HepG2 (cell line): ENCODE measurements around the gene TSPAN7. TPM values are rescaled to one million over a fixed set of nuclear protein-coding genes. Genes with fewer than 3 reads are reported as not detected.

Experiments
- ATAC-seq: fragments of 200-7000 bp; cut with Tn5 transposase; 3 replicates; pipeline ENCODE4 v1.9.1; 2020; ENCODE audit warnings: mild to moderate bottlenecking, moderate library complexity
- BruUV-seq: library from RNA; stranded (reverse); fragments of 400-500 nt; replicated peaks from 2 replicates; lab custom pipeline; 2021; lab: Mats Ljungman, UMichigan
- CTCF ChIA-PET: fragments of 300-600 bp; formaldehyde crosslinking; extraction: SDS; loops from one replicate; lab custom pipeline; 2021; ENCODE audit warnings: low total read pairs, inconsistent platforms, low intra/inter-chr PET ratio; lab: Yijun Ruan, JAX
- POLR2A ChIA-PET: fragments of 350-600 bp; sonication (Branson Sonifier 250); formaldehyde crosslinking; loops from one replicate; lab custom pipeline; 2020; ENCODE audit warnings: antibody characterized with exemption, inconsistent platforms; lab: Yijun Ruan, JAX
- DNase-seq: peaks from one replicate; pipeline ENCODE4 v3.0.0-alpha.2; 2015; ENCODE audit warnings: low spot score
- FAIRE-seq: peaks from 3 replicates; lab custom pipeline; 2011; peaks lifted over from hg19 to GRCh38; lab: Jason Lieb, UNC
- H2AFZ ChIP-seq: one replicate; pipeline ENCODE4 v1.6.1; 2011; ENCODE audit warnings: low read length, inconsistent platforms
- H3K27ac ChIP-seq: fragments of 300-600 bp; 3 replicates; pipeline ENCODE4 v1.8.0; 2011; ENCODE audit warnings: mixed run types, mild to moderate bottlenecking, mixed read lengths, low read length, inconsistent platforms; ENCODE audit not compliant: insufficient read depth; ENCODE audit errors: extremely low read length
- H3K27me3 ChIP-seq, 2 experiments: fragments of 200-600 bp in 1 of 2; 2 replicates in 1 of 2; 3 replicates in 1 of 2; pipeline versions ENCODE4 v1.6.0 to v1.8.0; 2011; ENCODE audit warnings: low read length in 2 of 2, mild to moderate bottlenecking in 2 of 2, moderate library complexity in 2 of 2, inconsistent platforms in 1 of 2; ENCODE audit not compliant: insufficient read depth in 2 of 2, control insufficient read depth in 1 of 2
- H3K36me3 ChIP-seq, 2 experiments: fragments of 200-600 bp in 1 of 2; replicated peaks in 1 of 2; 2 replicates in 1 of 2; 3 replicates in 1 of 2; pipeline versions ENCODE4 v1.5.1 to v1.8.0; 2011; ENCODE audit warnings: low read length in 2 of 2, inconsistent platforms in 1 of 2; ENCODE audit not compliant: insufficient read depth in 2 of 2, control insufficient read depth in 1 of 2
- H3K4me1 ChIP-seq: 2 replicates; pipeline ENCODE4 v1.5.1; 2012; ENCODE audit warnings: low read length, inconsistent platforms; ENCODE audit not compliant: insufficient read depth
- H3K4me2 ChIP-seq: 2 replicates; pipeline ENCODE4 v1.6.0; 2011; ENCODE audit warnings: low read depth, low read length, inconsistent platforms
- H3K4me3 ChIP-seq, 3 experiments: fragments of 200-600 bp in 1 of 3; sonication (generic), shearing (Covaris generic) in 1 of 3; replicated peaks in 1 of 3; 2 replicates each; pipeline ENCODE4 v1.5.1; 2011 to 2016; ENCODE audit warnings: low read length in 3 of 3, inconsistent platforms in 2 of 3, low read depth in 2 of 3, mild to moderate bottlenecking in 2 of 3, control low read depth in 1 of 3, mixed read lengths in 1 of 3; ENCODE audit not compliant: insufficient read depth in 1 of 3
- H3K79me2 ChIP-seq: one replicate; pipeline ENCODE4 v1.6.1; 2011; ENCODE audit warnings: low read length, inconsistent platforms; ENCODE audit not compliant: insufficient read depth
- H3K9ac ChIP-seq: 2 replicates; pipeline ENCODE4 v1.6.0; 2011; ENCODE audit warnings: mild to moderate bottlenecking, low read depth, low read length, inconsistent platforms; ENCODE audit not compliant: insufficient read depth
- H3K9me3 ChIP-seq: 2 replicates; pipeline ENCODE4 v1.5.1; 2012; ENCODE audit warnings: mild to moderate bottlenecking, low read length
- H4K20me1 ChIP-seq: 2 replicates; pipeline ENCODE4 v1.6.0; 2011; ENCODE audit warnings: inconsistent platforms, mild to moderate bottlenecking, low read length, moderate library complexity; ENCODE audit not compliant: insufficient read depth
- ARNTL ChIP-seq: sonication (generic); formaldehyde crosslinking; IDR thresholded peaks from 2 replicates; pipeline ENCODE4 v1.4.0; 2020; ENCODE audit warnings: mild to moderate bottlenecking, missing genetic modification reagents
- ATF3 ChIP-seq: sonication (generic); formaldehyde crosslinking; IDR thresholded peaks from 2 replicates; pipeline ENCODE4 v1.4.0; 2020; ENCODE audit warnings: missing genetic modification reagents
- GATAD2A ChIP-seq: IDR thresholded peaks from 2 replicates; pipeline ENCODE4 v1.6.1; 2016
- GMEB1 ChIP-seq: sonication (generic); formaldehyde crosslinking; IDR thresholded peaks from 2 replicates; pipeline ENCODE4 v1.5.1; 2020; ENCODE audit warnings: missing genetic modification reagents, mild to moderate bottlenecking, borderline replicate concordance
- HDAC1 ChIP-seq: sonication (generic); formaldehyde crosslinking; IDR thresholded peaks from 2 replicates; pipeline ENCODE4 v1.5.1; 2020; ENCODE audit warnings: mild to moderate bottlenecking, missing genetic modification reagents
- MED1 ChIP-seq: sonication (generic); formaldehyde crosslinking; IDR thresholded peaks from 2 replicates; pipeline ENCODE4 v1.4.0; 2020; ENCODE audit warnings: missing genetic modification reagents
- NAIF1 ChIP-seq: sonication (generic); formaldehyde crosslinking; IDR thresholded peaks from 2 replicates; pipeline ENCODE4 v1.5.0; 2020; ENCODE audit warnings: mild to moderate bottlenecking, missing genetic modification reagents, borderline replicate concordance
- NR2C2 ChIP-seq: sonication (generic); formaldehyde crosslinking; IDR thresholded peaks from 2 replicates; pipeline ENCODE4 v1.4.0; 2020; ENCODE audit warnings: missing genetic modification reagents, mild to moderate bottlenecking, moderate library complexity, borderline replicate concordance
- PPARG ChIP-seq: conservative IDR thresholded peaks from 2 replicates; pipeline ENCODE4 v1.6.1; 2016; ENCODE audit warnings: missing biosample characterization, missing genetic modification reagents
- RNF2 ChIP-seq: fragments of 450-650 bp; conservative IDR thresholded peaks from 2 replicates; pipeline ENCODE4 v1.6.1; 2016; ENCODE audit warnings: low read depth
- SALL1 ChIP-seq: sonication (generic); formaldehyde crosslinking; IDR thresholded peaks from 2 replicates; pipeline ENCODE4 v1.8.0; 2022; ENCODE audit warnings: mild to moderate bottlenecking, missing genetic modification reagents
- TIGD3 ChIP-seq: sonication (generic); formaldehyde crosslinking; IDR thresholded peaks from 2 replicates; pipeline ENCODE4 v1.5.1; 2020; ENCODE audit warnings: mild to moderate bottlenecking, missing genetic modification reagents, borderline replicate concordance
- ZBTB37 ChIP-seq: sonication (generic); formaldehyde crosslinking; IDR thresholded peaks from 2 replicates; pipeline ENCODE4 v1.4.0; 2020; ENCODE audit warnings: mild to moderate bottlenecking, missing genetic modification reagents
- ZKSCAN8 ChIP-seq: IDR thresholded peaks from 2 replicates; pipeline ENCODE4 v1.6.1; 2016; ENCODE audit warnings: borderline replicate concordance, missing genetic modification reagents, missing compliant biosample characterization
- ZNF264 ChIP-seq: sonication (generic); formaldehyde crosslinking; IDR thresholded peaks from 2 replicates; pipeline ENCODE4 v1.4.0; 2020; ENCODE audit warnings: missing genetic modification reagents
- ZNF615 ChIP-seq: sonication (generic); formaldehyde crosslinking; IDR thresholded peaks from 2 replicates; pipeline ENCODE4 v1.5.0; 2020; ENCODE audit warnings: mild to moderate bottlenecking, missing genetic modification reagents, borderline replicate concordance
- ZNF790 ChIP-seq: sonication (generic); formaldehyde crosslinking; IDR thresholded peaks from 2 replicates; pipeline ENCODE4 v1.8.0; 2022; ENCODE audit warnings: missing genetic modification reagents, mild to moderate bottlenecking, borderline replicate concordance
- in situ Hi-C: cut with HindIII; loops from 2 replicates; pipeline ENCODE4 v1.10.0; 2017; ENCODE audit warnings: low pct_unique_long_range_greater_than_20kb; ENCODE audit not compliant: extremely low pct_ligation_motif_present
- intact Hi-C: fragments of 100-400 bp; cut with micrococcal nuclease; formaldehyde crosslinking; loops from one replicate; pipeline ENCODE4 v1.10.0; 2022; ENCODE audit not compliant: unreplicated experiment
- polyA plus RNA-seq, 8 experiments: library from polyadenylated mRNA; depleted of rRNA in 3 of 8; stranded (reverse) in 7 of 8; unstranded in 1 of 8; fragments of >200 nt; fragmentation: Illumina TruSeq in 4 of 8; extraction: Trizol in 4 of 8; gene quantifications; 2 replicates each; pipeline versions ENCODE4 v1.2.1 to v1.2.3, GENCODE V29; 2011 to 2016; ENCODE audit warnings: low read depth in 4 of 8, missing spikeins in 1 of 8, mixed read lengths in 1 of 8; ENCODE audit not compliant: insufficient read depth in 1 of 8
- total RNA-seq, 5 experiments: library from RNA; depleted of rRNA; stranded (reverse); fragments of >200 nt; fragmentation: Illumina TruSeq; extraction: Trizol; gene quantifications; 2 replicates each; pipeline ENCODE4 v1.2.3, GENCODE V29; 2016; ENCODE audit warnings: low read depth in 1 of 5

The TSPAN7 gene
- total and polyA plus RNA-seq, 2 of the 13 experiments (the other 11 are each of a cell fraction or from before 2014, with no cell fraction given): 21.4 to 47.1 TPM

GRCh38 chrX:38638952-38639529, 77.7 kb downstream of the TSPAN7 start (continued):
- TF ChIP-seq ATF3 (CRISPR knock-in tag) (no peak), HDAC1 (CRISPR knock-in tag) (no peak), ARNTL (CRISPR knock-in tag) (0 out of 2 replicates have a peak, but pooled peaks have one; percentile 42), MED1 (CRISPR knock-in tag) (peak; percentile 65; the same call in 1 of the 2 replicates), GATAD2A (peak; percentile 76), SALL1 (peak; percentile 26; the same call in 1 of the 2 replicates), NAIF1 (CRISPR knock-in tag) (no peak), PPARG (CRISPR knock-in tag) (0 out of 2 replicates have a peak, but pooled peaks have one; percentile 12), NR2C2 (CRISPR knock-in tag) (no peak), ZNF615 (no peak), GMEB1 (CRISPR knock-in tag) (no peak)

- Histone ChIP-seq H3K9ac (no peak overlapping the region), H3K4me1 (peaks cover 84% of the 10 kb centered on the region), H3K27ac (peak overlapping the region; percentile 44), H3K36me3 (no peaks in the 10 kb centered on the region), H3K4me2 (no peak overlapping the region), H4K20me1 (no peaks in the 10 kb centered on the region), H3K79me2 (no peaks in the 10 kb centered on the region), H3K9me3 (no peaks in the 10 kb centered on the region), H3K27me3 (no peaks in the 10 kb centered on the region), H3K4me3 (no peak overlapping the region), H2AFZ (no peak overlapping the region)
- ChIA-PET POLR2A (no interaction called here), CTCF (no interaction called here)
- ATAC-seq (no peak), FAIRE-seq (no peak), DNase-seq (no peak)
- no TSS peak for BruUV-seq
- in situ Hi-C loops: no loop called here
- intact Hi-C loops: loop anchor here (5.0 kb wide), 1 partner anchor 77 kb away; the partner anchor contains the start of gene TSPAN7
- TF ChIP-seq RNF2 (no peak), ZBTB37 (CRISPR knock-in tag) (no peak), ZNF790 (no peak), TIGD3 (CRISPR knock-in tag) (no peak), ZKSCAN8 (CRISPR knock-in tag) (no peak), ZNF264 (CRISPR knock-in tag) (no peak)
These were observed 78.4 kb downstream of the TSPAN7 start for GRCh38 chrX:38639730-38640129.
